ENCODE data around the gene NRTN.

- TF ChIP-seq POLR2A (IDR thresholded peaks at IDR 0.05; ENCODE audit: low read depth, low read length) (no peak), CTCF (conservative IDR thresholded peaks at IDR 0.05; ENCODE audit: low read depth, low read length) (no peak), BHLHE40 (IDR thresholded peaks at IDR 0.05; ENCODE audit: low read depth, low read length) (no peak), RFX5 (IDR thresholded peaks at IDR 0.05; ENCODE audit: low read depth, low read length) (no peak), CHD1 (IDR thresholded peaks at IDR 0.05; ENCODE audit: low read depth, low read length) (no peak), CEBPB (IDR thresholded peaks at IDR 0.05; ENCODE audit: low read depth, low read length) (no peak), RAD21 (IDR thresholded peaks at IDR 0.05; ENCODE audit: low read length) (no peak)
These were observed 9.4 kb upstream of the NRTN start for GRCh38 chr19:5795382-5795919.

Measured in IMR-90 (cell line).